Natural killer cell (primary cell): Measurements from ENCODE around the gene LRRC56. TPM values are rescaled to one million over a fixed set of nuclear protein-coding genes. Genes with fewer than 3 reads are reported as not detected.

Source experiments
- ATAC-seq, 3 donors: fragments of 150-1000 bp in 2 of 3; fragments of 200-7000 bp in 1 of 3; cut with Tn5 transposase; 1 replicate in 1 of 3; 2 replicates in 2 of 3; pipeline ENCODE4 v1.10.0; 2021; ENCODE audit warnings: mild to moderate bottlenecking in 2 of 3, moderate library complexity in 2 of 3
- DNase-seq, 2 donors: peaks; one replicate each; pipeline versions ENCODE4 v3.0.0 to v3.0.0-alpha.2; 2013 to 2021; ENCODE audit warnings: mixed read lengths in 1 of 2
- H3K27ac ChIP-seq: one replicate; pipeline ENCODE4 v1.5.1; 2013; ENCODE audit warnings: mild to moderate bottlenecking, low read length
- H3K27me3 ChIP-seq: one replicate; pipeline ENCODE4 v1.6.1; 2013; ENCODE audit warnings: low read length; ENCODE audit not compliant: control insufficient read depth, insufficient read depth
- H3K36me3 ChIP-seq: one replicate; pipeline ENCODE4 v1.6.1; 2013; ENCODE audit warnings: low read length; ENCODE audit not compliant: control insufficient read depth, insufficient read depth
- H3K4me1 ChIP-seq: one replicate; pipeline ENCODE4 v1.6.1; 2013; ENCODE audit warnings: low read length; ENCODE audit not compliant: control insufficient read depth, insufficient read depth
- H3K4me3 ChIP-seq: one replicate; pipeline ENCODE4 v1.5.1; 2013; ENCODE audit warnings: low read length
- H3K9me3 ChIP-seq: one replicate; pipeline ENCODE4 v1.6.1; 2013; ENCODE audit warnings: low read length; ENCODE audit not compliant: control insufficient read depth, insufficient read depth
- H3K27ac Mint-ChIP-seq, 2 donors: one replicate each; pipeline ENCODE4 v1.8.0; 2022; ENCODE audit warnings: mild to moderate bottlenecking in 2 of 2, mixed read lengths in 2 of 2, moderate library complexity in 1 of 2
- H3K27me3 Mint-ChIP-seq, 2 donors: one replicate each; pipeline ENCODE4 v1.8.0; 2022; ENCODE audit warnings: low read depth in 2 of 2, mixed read lengths in 2 of 2
- H3K36me3 Mint-ChIP-seq: one replicate; pipeline ENCODE4 v1.8.0; 2022; ENCODE audit warnings: mixed read lengths
- H3K4me1 Mint-ChIP-seq, 2 donors: one replicate each; pipeline ENCODE4 v1.8.0; 2022; ENCODE audit warnings: mixed read lengths in 2 of 2
- H3K4me3 Mint-ChIP-seq: one replicate; pipeline ENCODE4 v1.8.0; 2022; ENCODE audit warnings: mild to moderate bottlenecking, moderate library complexity, mixed read lengths
- H3K9me3 Mint-ChIP-seq, 2 donors: one replicate each; pipeline ENCODE4 v1.8.0; 2022; ENCODE audit warnings: mixed read lengths in 2 of 2
- WGBS: methylation state at CpG from one replicate; pipeline ENCODE4 v1.1.7; 2013; ENCODE audit warnings: missing lambda C conversion rate; ENCODE audit not compliant: insufficient coverage; 5-methylcytosine and 5-hydroxymethylcytosine counted together
- intact Hi-C: fragments of 100-400 bp; cut with micrococcal nuclease; formaldehyde crosslinking; loops from one replicate; pipeline ENCODE4 v1.14.2; 2022
- total RNA-seq, 4 donors: library from RNA; stranded (reverse); fragments of 120-200 nt in 1 of 4; gene quantifications; one replicate each; pipeline versions ENCODE4 v1.2.3 to v1.2.4, GENCODE V29; 2013 to 2022
- TF ChIP-seq, protein P1 (sequence below): fragments of 200-600 bp; IDR thresholded peaks from one replicate; pipeline ENCODE4 v1.8.0; 2022; ENCODE audit warnings: antibody characterized with exemption

LRRC56 gene
- total RNA-seq, 3 donors from 2014 or later (not counting 1 experiment from before 2014, with no cell fraction given) = 1.5 to 2.4 (median 2.2) TPM

DNA sequence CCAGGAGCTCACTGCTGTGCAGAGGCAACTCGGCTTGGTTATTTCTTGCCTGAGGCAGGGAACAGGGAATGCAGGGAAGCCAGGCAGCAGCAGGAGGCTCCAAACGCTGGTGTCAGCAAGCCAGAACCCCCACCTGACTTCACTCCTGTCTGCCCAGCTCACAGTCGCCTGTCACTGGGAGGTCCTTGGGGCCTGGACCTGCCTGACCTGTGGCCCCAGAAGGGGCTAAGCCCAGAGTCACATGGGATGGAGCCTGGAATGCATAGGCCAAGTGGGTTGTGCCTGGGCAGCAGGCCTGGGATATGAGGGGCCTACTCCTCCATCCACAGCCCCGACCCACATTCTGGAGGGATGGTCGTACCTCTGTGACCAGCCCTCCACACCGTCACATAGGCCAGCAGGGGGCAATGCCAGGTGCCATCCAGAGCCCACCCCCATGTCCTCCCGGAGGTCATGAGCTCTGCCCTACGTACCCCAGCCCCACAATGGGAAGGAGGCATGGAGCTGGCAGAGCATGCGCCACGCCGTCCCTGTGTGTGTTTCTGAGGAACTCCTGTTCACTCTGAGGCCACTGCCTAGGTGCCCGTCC lies 28.7 kb downstream of the LRRC56 start:
- Mint-ChIP-seq H3K36me3 (no peaks in the 10 kb centered on the region), H3K27ac (no peak overlapping the region), H3K27me3 (no peaks in the 10 kb centered on the region), H3K4me3 (no peak overlapping the region), H3K4me1 (peaks cover 0 to 11% of the 10 kb centered on the region in 2 donors), H3K9me3 (no peaks in the 10 kb centered on the region)
- no peaks in the 10 kb centered on the region for H3K27me3 ChIP-seq
- ATAC-seq (no peak), DNase-seq (no peak)
- peaks cover 24% of the 10 kb centered on the region for H3K4me1 ChIP-seq
- TF ChIP-seq, protein P1, sequence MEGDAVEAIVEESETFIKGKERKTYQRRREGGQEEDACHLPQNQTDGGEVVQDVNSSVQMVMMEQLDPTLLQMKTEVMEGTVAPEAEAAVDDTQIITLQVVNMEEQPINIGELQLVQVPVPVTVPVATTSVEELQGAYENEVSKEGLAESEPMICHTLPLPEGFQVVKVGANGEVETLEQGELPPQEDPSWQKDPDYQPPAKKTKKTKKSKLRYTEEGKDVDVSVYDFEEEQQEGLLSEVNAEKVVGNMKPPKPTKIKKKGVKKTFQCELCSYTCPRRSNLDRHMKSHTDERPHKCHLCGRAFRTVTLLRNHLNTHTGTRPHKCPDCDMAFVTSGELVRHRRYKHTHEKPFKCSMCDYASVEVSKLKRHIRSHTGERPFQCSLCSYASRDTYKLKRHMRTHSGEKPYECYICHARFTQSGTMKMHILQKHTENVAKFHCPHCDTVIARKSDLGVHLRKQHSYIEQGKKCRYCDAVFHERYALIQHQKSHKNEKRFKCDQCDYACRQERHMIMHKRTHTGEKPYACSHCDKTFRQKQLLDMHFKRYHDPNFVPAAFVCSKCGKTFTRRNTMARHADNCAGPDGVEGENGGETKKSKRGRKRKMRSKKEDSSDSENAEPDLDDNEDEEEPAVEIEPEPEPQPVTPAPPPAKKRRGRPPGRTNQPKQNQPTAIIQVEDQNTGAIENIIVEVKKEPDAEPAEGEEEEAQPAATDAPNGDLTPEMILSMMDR = no peak
- intact Hi-C loops = no loop called here
- H3K9me3 ChIP-seq = no peaks in the 10 kb centered on the region
- H3K36me3 ChIP-seq = no peaks in the 10 kb centered on the region
- H3K27ac ChIP-seq = no peak overlapping the region
- no peak overlapping the region for H3K4me3 ChIP-seq
- WGBS = 88% methylated on average over 12 of the region's 12 CpGs

DNA sequence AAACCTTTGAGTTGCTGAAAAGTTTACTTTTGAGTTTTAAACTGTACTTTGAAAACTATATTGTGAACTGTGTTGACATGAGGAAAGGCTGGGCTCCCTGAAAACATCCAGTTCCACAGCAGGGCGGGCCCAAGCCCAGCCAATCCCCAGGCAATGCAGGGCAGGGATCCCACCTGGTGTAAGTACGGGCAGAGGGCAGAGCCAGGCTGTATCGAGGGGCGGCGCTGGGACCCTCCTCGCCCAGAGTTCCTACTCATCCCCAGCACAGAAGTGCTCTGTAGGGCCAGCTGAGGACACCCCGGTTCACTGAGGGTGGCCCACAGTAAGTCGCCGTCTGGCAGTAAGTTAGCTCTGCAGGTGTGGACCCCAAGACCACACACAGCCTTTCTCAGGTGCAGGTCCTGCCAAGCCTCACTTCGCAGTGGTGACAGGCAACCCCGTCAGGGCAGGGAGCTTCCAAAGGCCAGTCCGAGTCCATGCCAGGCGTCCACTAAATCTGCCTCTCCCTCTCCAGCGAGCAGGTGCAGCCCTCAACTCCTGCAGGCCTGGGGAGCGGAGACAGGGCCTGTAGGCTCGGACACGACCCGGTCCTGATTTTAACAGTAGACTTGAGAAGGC lies 29.8 kb downstream of the LRRC56 start:
- no peak for DNase-seq
- intact Hi-C loops = no loop called here
- Mint-ChIP-seq H3K27me3 (no peaks in the 10 kb centered on the region), H3K9me3 (no peaks in the 10 kb centered on the region), H3K36me3 (no peaks in the 10 kb centered on the region), H3K4me3 (no peak overlapping the region), H3K4me1 (peaks cover 0 to 5% of the 10 kb centered on the region in 2 donors), H3K27ac (peak overlapping the region in 1 of 2 donors; percentile 54)
- peaks cover 16% of the 10 kb centered on the region for H3K4me1 ChIP-seq
- no peak for ATAC-seq
- no peak overlapping the region for H3K27ac ChIP-seq
- no peaks in the 10 kb centered on the region for H3K36me3 ChIP-seq
- H3K4me3 ChIP-seq = no peak overlapping the region
- TF ChIP-seq, protein P1 = no peak
- H3K9me3 ChIP-seq = no peaks in the 10 kb centered on the region
- no peaks in the 10 kb centered on the region for H3K27me3 ChIP-seq
- 95% methylated on average over 18 of the region's 18 CpGs for WGBS

GRCh38 chr11:567629-568292 lies 30.4 kb downstream of the LRRC56 start:
- Histone ChIP-seq H3K36me3 (no peaks in the 10 kb centered on the region), H3K9me3 (no peaks in the 10 kb centered on the region), H3K27me3 (no peaks in the 10 kb centered on the region), H3K27ac (no peak overlapping the region), H3K4me3 (no peak overlapping the region), H3K4me1 (peaks cover 15% of the 10 kb centered on the region)
- Mint-ChIP-seq H3K36me3 (no peaks in the 10 kb centered on the region), H3K4me1 (peaks cover 0 to 5% of the 10 kb centered on the region in 2 donors), H3K27ac (peak overlapping the region in 1 of 2 donors; percentile 54), H3K27me3 (no peaks in the 10 kb centered on the region), H3K4me3 (no peak overlapping the region), H3K9me3 (no peaks in the 10 kb centered on the region)
- WGBS = 36% methylated on average over 41 of the region's 41 CpGs
- TF ChIP-seq, protein P1 = no peak
- DNase-seq = peak in 1 of 2 donors; percentile 62
- intact Hi-C loops = loop anchor here (1.0 kb wide), 2 partner anchors 7 to 9 kb away; partner anchors contain the start of genes LMNTD2, PHRF1 and RASSF7
- ATAC-seq = no peak
